Neural cell (in vitro differentiated cells): Measurements from ENCODE around the gene NUBP2. TPM values are rescaled to one million over a fixed set of nuclear protein-coding genes. Genes with fewer than 3 reads are reported as not detected.

Experiments
- H2AFZ ChIP-seq: fragments of 200-600, 300-800 bp; sonication (generic), shearing (Covaris generic); 2 replicates; pipeline ENCODE4 v1.6.0; 2014; ENCODE audit warnings: low read depth, mild to moderate bottlenecking, antibody characterized with exemption, low read length, moderate library complexity
- H3F3A ChIP-seq: fragments of 200-600 bp; shearing (Covaris generic); 2 replicates; pipeline ENCODE4 v1.6.1; 2016; ENCODE audit warnings: mild to moderate bottlenecking, moderate library complexity, mixed read lengths, antibody characterized with exemption, low read length; ENCODE audit not compliant: insufficient read depth, poor library complexity, severe bottlenecking
- H3K27ac ChIP-seq: fragments of 200-600, 300-800 bp; sonication (generic), shearing (Covaris generic); 2 replicates; pipeline ENCODE4 v1.5.1; 2014; ENCODE audit warnings: mild to moderate bottlenecking, low read length, moderate library complexity
- H3K27me3 ChIP-seq: fragments of 300-800, 200-600 bp; sonication (generic), shearing (Covaris generic); 2 replicates; pipeline ENCODE4 v1.6.0; 2014; ENCODE audit warnings: mild to moderate bottlenecking, low read depth, low read length, moderate library complexity; ENCODE audit not compliant: insufficient read depth
- H3K36me3 ChIP-seq: fragments of 300-800, 200-600 bp; sonication (generic), shearing (Covaris generic); 2 replicates; pipeline ENCODE4 v1.5.1; 2014; ENCODE audit warnings: mild to moderate bottlenecking, antibody characterized with exemption, low read length, moderate library complexity; ENCODE audit not compliant: insufficient read depth
- H3K4me2 ChIP-seq: fragments of 300-800, 200-600 bp; sonication (generic), shearing (Covaris generic); 2 replicates; pipeline ENCODE4 v1.6.0; 2014; ENCODE audit warnings: mild to moderate bottlenecking, low read length
- H3K4me3 ChIP-seq: fragments of 300-800, 200-600 bp; sonication (generic), shearing (Covaris generic); 2 replicates; pipeline ENCODE4 v1.5.1; 2014; ENCODE audit warnings: mild to moderate bottlenecking, low read length, moderate library complexity
- H3K79me2 ChIP-seq: fragments of 200-600 bp; shearing (Covaris generic); replicated peaks from 2 replicates; pipeline ENCODE4 v1.6.0; 2014; ENCODE audit warnings: mild to moderate bottlenecking, low read length, moderate library complexity; ENCODE audit not compliant: insufficient read depth
- H3K9ac ChIP-seq: fragments of 300-800, 200-600 bp; sonication (generic), shearing (Covaris generic); 2 replicates; pipeline ENCODE4 v1.6.1; 2016; ENCODE audit warnings: mild to moderate bottlenecking, low read length, mixed read lengths
- H3K9me2 ChIP-seq: fragments of 200-600 bp; shearing (Covaris generic); 2 replicates; pipeline ENCODE4 v1.6.1; 2016; ENCODE audit warnings: mild to moderate bottlenecking, low read length, mixed read lengths; ENCODE audit not compliant: insufficient read depth
- H3K9me3 ChIP-seq: fragments of 200-600, 300-800 bp; sonication (generic), shearing (Covaris generic); 2 replicates; pipeline ENCODE4 v1.6.1; 2016; ENCODE audit warnings: mild to moderate bottlenecking, mixed run types, low read length, moderate library complexity, mixed read lengths
- H4K20me1 ChIP-seq: fragments of 200-600 bp; shearing (Covaris generic); 2 replicates; pipeline ENCODE4 v1.6.1; 2016; ENCODE audit warnings: mild to moderate bottlenecking, mixed run types; ENCODE audit not compliant: insufficient read depth
- EP300 ChIP-seq: fragments of 450-650 bp; conservative IDR thresholded peaks from 2 replicates; pipeline ENCODE4 v1.6.1; 2014; ENCODE audit warnings: antibody characterized with exemption, mild to moderate bottlenecking, moderate library complexity; ENCODE audit not compliant: poor library complexity, severe bottlenecking
- EZH2 ChIP-seq: fragments of 200-600, 300-800 bp; shearing (Covaris generic), sonication (generic); IDR thresholded peaks from 2 replicates; pipeline ENCODE4 v1.6.1; 2014; ENCODE audit warnings: antibody characterized with exemption, low read length, borderline replicate concordance, mild to moderate bottlenecking; ENCODE audit not compliant: insufficient read depth, poor library complexity, severe bottlenecking
- MXI1 ChIP-seq: fragments of 450-650 bp; conservative IDR thresholded peaks from 2 replicates; pipeline ENCODE4 v1.6.1; 2014; ENCODE audit warnings: antibody characterized with exemption, mild to moderate bottlenecking; ENCODE audit not compliant: poor library complexity, severe bottlenecking
- POLR2AphosphoS5 ChIP-seq: IDR thresholded peaks from 2 replicates; pipeline ENCODE4 v1.6.1; 2012
- RAD21 ChIP-seq: fragments of 450-650 bp; conservative IDR thresholded peaks from 2 replicates; pipeline ENCODE4 v1.6.1; 2014; ENCODE audit warnings: antibody characterized with exemption, mild to moderate bottlenecking, moderate library complexity
- SMC3 ChIP-seq: fragments of 450-650 bp; conservative IDR thresholded peaks from 2 replicates; pipeline ENCODE4 v1.6.1; 2014; ENCODE audit warnings: antibody characterized with exemption, mild to moderate bottlenecking, moderate library complexity; ENCODE audit not compliant: poor library complexity
- TAF1 ChIP-seq: IDR thresholded peaks from 2 replicates; pipeline ENCODE4 v1.6.1; 2012; ENCODE audit warnings: low read depth
- polyA plus RNA-seq: library from polyadenylated mRNA; depleted of rRNA; stranded (reverse); fragments of >200 nt; gene quantifications from 2 replicates; pipeline ENCODE4 v1.2.3, GENCODE V29; 2014
- TF ChIP-seq, protein P1 (sequence below): IDR thresholded peaks from 2 replicates; pipeline ENCODE4 v1.6.1; 2012; ENCODE audit warnings: borderline replicate concordance
- TF ChIP-seq, protein P2 (sequence below): fragments of 450-650 bp; IDR thresholded peaks from 2 replicates; pipeline ENCODE4 v1.5.1; 2014; ENCODE audit warnings: antibody characterized with exemption, mild to moderate bottlenecking, moderate library complexity; ENCODE audit not compliant: poor library complexity, severe bottlenecking

NUBP2 gene
- polyA plus RNA-seq, 1 donor from 2014 or later: 213 TPM

DNA sequence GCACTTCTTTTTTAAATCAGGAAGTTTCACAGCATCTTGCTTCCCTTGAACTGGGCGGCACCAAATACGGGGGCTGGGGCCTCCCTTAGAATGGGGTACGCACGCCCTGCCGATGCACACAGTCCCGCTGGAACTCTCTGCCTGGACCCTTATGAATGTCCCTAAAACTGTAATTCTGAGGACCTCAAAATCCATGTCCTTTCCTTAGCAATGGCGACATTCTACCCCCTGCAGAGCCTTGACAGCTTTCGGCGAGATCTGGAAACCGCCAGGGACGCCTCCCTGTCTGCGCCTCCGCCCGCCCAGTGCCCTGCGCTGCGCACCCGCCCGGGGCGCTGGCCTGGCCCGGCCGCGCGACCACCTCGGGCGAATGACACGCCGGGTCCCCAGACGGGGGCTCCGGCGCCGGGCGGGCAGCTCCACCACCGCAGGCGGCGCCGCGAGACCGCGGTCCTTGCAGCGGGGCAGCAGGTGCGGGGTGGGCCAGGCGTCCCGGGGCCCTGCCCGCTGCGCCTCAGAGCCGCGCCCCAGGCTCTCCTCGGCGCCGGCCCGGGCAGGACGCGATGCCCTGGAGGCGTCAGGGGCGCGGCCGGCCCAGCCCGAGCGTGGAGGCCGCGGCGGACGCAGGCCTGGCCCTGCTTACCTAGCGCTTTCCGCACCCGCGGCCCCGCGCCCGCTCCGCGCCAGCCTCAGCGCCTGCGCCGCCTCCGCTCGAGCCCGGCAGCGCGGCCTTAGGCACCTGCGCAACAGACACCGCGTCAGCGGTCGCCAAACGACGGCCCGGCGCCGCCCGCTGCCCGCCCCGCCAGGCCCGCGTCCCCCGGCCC lies 43.3 kb downstream of the NUBP2 start:
- H2AFZ ChIP-seq: no peak overlapping the region
- peaks cover 31% of the 10 kb centered on the region for H3K79me2 ChIP-seq
- TF ChIP-seq, protein P1, sequence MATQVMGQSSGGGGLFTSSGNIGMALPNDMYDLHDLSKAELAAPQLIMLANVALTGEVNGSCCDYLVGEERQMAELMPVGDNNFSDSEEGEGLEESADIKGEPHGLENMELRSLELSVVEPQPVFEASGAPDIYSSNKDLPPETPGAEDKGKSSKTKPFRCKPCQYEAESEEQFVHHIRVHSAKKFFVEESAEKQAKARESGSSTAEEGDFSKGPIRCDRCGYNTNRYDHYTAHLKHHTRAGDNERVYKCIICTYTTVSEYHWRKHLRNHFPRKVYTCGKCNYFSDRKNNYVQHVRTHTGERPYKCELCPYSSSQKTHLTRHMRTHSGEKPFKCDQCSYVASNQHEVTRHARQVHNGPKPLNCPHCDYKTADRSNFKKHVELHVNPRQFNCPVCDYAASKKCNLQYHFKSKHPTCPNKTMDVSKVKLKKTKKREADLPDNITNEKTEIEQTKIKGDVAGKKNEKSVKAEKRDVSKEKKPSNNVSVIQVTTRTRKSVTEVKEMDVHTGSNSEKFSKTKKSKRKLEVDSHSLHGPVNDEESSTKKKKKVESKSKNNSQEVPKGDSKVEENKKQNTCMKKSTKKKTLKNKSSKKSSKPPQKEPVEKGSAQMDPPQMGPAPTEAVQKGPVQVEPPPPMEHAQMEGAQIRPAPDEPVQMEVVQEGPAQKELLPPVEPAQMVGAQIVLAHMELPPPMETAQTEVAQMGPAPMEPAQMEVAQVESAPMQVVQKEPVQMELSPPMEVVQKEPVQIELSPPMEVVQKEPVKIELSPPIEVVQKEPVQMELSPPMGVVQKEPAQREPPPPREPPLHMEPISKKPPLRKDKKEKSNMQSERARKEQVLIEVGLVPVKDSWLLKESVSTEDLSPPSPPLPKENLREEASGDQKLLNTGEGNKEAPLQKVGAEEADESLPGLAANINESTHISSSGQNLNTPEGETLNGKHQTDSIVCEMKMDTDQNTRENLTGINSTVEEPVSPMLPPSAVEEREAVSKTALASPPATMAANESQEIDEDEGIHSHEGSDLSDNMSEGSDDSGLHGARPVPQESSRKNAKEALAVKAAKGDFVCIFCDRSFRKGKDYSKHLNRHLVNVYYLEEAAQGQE: no peak
- TF ChIP-seq EP300: no peak
- TF ChIP-seq MXI1: no peak
- no peak for TF ChIP-seq TAF1
- no peak for TF ChIP-seq RAD21
- TF ChIP-seq, protein P2, sequence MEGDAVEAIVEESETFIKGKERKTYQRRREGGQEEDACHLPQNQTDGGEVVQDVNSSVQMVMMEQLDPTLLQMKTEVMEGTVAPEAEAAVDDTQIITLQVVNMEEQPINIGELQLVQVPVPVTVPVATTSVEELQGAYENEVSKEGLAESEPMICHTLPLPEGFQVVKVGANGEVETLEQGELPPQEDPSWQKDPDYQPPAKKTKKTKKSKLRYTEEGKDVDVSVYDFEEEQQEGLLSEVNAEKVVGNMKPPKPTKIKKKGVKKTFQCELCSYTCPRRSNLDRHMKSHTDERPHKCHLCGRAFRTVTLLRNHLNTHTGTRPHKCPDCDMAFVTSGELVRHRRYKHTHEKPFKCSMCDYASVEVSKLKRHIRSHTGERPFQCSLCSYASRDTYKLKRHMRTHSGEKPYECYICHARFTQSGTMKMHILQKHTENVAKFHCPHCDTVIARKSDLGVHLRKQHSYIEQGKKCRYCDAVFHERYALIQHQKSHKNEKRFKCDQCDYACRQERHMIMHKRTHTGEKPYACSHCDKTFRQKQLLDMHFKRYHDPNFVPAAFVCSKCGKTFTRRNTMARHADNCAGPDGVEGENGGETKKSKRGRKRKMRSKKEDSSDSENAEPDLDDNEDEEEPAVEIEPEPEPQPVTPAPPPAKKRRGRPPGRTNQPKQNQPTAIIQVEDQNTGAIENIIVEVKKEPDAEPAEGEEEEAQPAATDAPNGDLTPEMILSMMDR: no peak
- no peak for TF ChIP-seq SMC3
- TF ChIP-seq POLR2AphosphoS5: no peak
- TF ChIP-seq EZH2: no peak
- no peaks in the 10 kb centered on the region for H3K27me3 ChIP-seq
- peak overlapping the region; percentile 67 for H3K4me3 ChIP-seq
- H3K4me2 ChIP-seq: peak overlapping the region; percentile 68
- no peaks in the 10 kb centered on the region for H3K9me3 ChIP-seq
- peak overlapping the region; percentile 68 for H3K9ac ChIP-seq
- H3K27ac ChIP-seq: peak overlapping the region; percentile 42
- H4K20me1 ChIP-seq: no peaks in the 10 kb centered on the region
- no peaks in the 10 kb centered on the region for H3K36me3 ChIP-seq
- no peaks in the 10 kb centered on the region for H3K9me2 ChIP-seq
- H3F3A ChIP-seq: no peaks in the 10 kb centered on the region

DNA sequence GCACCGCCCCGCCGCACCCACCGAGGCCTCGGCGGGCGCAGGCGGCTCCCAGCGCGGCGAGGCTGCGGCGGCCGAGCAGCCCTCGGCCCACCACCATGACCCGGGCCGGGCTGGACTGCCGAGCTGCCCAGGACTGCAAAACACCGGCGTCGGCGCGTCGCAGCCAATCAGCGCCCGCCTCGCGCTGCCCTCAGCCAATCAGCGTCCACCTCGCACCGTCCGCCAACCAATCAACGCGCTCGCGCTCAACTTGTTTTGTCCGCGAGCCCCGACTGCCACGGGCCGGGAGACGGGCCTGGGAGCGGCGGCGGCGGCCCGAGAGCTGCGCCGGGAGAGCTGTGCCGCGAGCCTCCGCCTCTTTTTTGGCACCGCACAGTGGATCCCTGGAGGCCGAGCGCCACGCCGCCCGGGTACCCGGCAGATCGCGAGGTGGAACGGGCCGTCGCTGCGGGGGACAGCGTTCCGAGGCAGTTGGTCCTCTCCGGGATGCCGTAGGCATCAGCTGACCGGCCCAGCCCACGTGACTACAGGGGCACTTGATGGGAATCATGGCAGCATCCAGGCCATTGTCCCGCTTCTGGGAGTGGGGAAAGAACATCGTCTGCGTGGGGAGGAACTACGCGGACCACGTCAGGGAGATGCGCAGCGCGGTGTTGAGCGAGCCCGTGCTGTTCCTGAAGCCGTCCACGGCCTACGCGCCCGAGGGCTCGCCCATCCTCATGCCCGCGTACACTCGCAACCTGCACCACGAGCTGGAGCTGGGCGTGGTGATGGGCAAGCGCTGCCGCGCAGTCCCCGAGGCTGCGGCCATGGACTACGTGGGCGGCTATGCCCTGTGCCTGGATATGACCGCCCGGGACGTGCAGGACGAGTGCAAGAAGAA lies 44.2 kb downstream of the NUBP2 start, which contains the start of the genes FAHD1 and HAGH:
FAHD1 (plus strand) TSS at position 516 of the 883 bp plus-strand sequence; CDS start at position 549, 33 bp downstream.
HAGH (minus strand) TSS at position 135 of the 883 bp plus-strand sequence; CDS start at position 97, 38 bp downstream.
- H3K9me3 ChIP-seq: no peaks in the 10 kb centered on the region
- no peaks in the 10 kb centered on the region for H3K9me2 ChIP-seq
- H3K9ac ChIP-seq: peak within 1 kb of the TSS; percentile 81
- H3F3A ChIP-seq: no peaks in the 10 kb centered on the region
- H3K36me3 ChIP-seq: no peaks in the 10 kb centered on the region
- no peaks in the 10 kb centered on the region for H4K20me1 ChIP-seq
- H3K79me2 ChIP-seq: peaks cover 31% of the 10 kb centered on the region
- no peaks in the 10 kb centered on the region for H3K27me3 ChIP-seq
- H2AFZ ChIP-seq: peak within 1 kb of the TSS; percentile 83
- peak within 1 kb of the TSS; percentile 88 for H3K4me3 ChIP-seq
- H3K4me2 ChIP-seq: peak within 1 kb of the TSS; percentile 99
- peak within 1 kb of the TSS; percentile 72 for H3K27ac ChIP-seq
- TF ChIP-seq EP300 (peak; percentile 74), TAF1 (peak; percentile 70), EZH2 (no peak), MXI1 (peak; percentile 98), RAD21 (no peak), SMC3 (peak; percentile 46), POLR2AphosphoS5 (peak; percentile 90)
- TF ChIP-seq, protein P1: peak; percentile 86
- TF ChIP-seq, protein P2: no peak
